ENCODE results near the gene C1orf50. TPM values are rescaled to one million over a fixed set of nuclear protein-coding genes. Genes with fewer than 3 reads are reported as not detected.

The C1orf50 gene
- total and polyA plus RNA-seq, 7 donors, result 2.2 to 6.9 (median 3.5) TPM

DNA sequence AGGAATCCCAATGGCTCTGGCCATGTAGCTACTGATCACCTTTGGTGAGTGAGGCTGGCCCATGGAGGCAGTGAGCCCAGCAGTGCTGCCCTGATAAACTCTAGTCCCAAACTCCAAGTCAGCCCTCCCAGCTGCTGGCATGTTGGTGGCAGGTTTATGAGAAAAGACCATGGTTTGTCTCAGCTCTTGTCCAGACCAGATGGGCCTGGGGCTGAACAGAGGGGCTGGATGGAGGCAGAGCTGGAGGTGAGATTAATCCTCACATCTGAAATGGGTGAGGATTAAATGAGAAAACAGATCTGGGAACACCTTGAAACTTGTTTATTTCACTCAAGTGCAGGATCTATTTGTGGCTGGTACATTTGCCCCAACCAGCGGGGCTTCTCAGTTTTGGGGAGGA, 21.0 kb downstream of the C1orf50 start:
- Histone ChIP-seq H3K9me3 (no peaks in the 10 kb centered on the region), H3K27ac (no peak overlapping the region), H3K36me3 (no peaks in the 10 kb centered on the region), H3K27me3 (no peaks in the 10 kb centered on the region), H3K4me1 (peaks cover 0 to 11% (median 11%) of the 10 kb centered on the region in 4 donors), H3K4me3 (no peak overlapping the region)
- intact Hi-C loops (cut with DNase I), result no loop called here
- TF ChIP-seq POLR2AphosphoS5 (IDR thresholded peaks at IDR 0.05), result no peak
- TF ChIP-seq POLR2A (IDR thresholded peaks at IDR 0.05), result no peak
- TF ChIP-seq, protein P1, sequence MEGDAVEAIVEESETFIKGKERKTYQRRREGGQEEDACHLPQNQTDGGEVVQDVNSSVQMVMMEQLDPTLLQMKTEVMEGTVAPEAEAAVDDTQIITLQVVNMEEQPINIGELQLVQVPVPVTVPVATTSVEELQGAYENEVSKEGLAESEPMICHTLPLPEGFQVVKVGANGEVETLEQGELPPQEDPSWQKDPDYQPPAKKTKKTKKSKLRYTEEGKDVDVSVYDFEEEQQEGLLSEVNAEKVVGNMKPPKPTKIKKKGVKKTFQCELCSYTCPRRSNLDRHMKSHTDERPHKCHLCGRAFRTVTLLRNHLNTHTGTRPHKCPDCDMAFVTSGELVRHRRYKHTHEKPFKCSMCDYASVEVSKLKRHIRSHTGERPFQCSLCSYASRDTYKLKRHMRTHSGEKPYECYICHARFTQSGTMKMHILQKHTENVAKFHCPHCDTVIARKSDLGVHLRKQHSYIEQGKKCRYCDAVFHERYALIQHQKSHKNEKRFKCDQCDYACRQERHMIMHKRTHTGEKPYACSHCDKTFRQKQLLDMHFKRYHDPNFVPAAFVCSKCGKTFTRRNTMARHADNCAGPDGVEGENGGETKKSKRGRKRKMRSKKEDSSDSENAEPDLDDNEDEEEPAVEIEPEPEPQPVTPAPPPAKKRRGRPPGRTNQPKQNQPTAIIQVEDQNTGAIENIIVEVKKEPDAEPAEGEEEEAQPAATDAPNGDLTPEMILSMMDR (IDR thresholded peaks at IDR 0.05), result no peak
- no peak for TF ChIP-seq EP300 (IDR thresholded peaks at IDR 0.05)
- DNase-seq, result no peak
- WGBS, 2 donors, result 99 to 100% methylated on average over 1 of the region's 1 CpG

- H3K27ac ChIP-seq, result peak overlapping the region in 1 of 4 donors; percentile 17
- intact Hi-C loops (cut with DNase I), result no loop called here
Observed at GRCh38 chr1:42793824-42794223, 26.8 kb downstream of the C1orf50 start.

DNA sequence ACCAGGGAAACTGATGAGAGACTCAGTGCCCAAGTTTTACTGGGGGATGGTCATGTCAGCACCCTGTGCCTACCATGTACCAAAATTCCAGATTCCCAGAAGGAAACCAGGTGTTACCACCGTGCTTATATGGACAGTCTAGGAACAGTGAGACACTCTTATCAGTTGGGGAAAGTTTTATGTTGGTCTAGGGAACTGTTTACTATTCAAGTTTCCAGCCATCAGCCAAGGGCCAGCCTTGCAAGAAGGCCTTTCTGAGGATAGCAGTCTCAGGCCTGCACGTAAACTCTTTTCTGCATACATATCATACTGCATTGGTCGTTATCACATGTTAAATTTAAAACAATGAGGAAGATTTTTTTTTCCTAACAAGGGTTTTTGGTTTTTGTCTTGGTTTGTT, 30.4 kb downstream of the C1orf50 start:
- Histone ChIP-seq H3K27me3 (no peaks in the 10 kb centered on the region), H3K4me3 (no peak overlapping the region), H3K9me3 (no peaks in the 10 kb centered on the region), H3K27ac (no peak overlapping the region), H3K36me3 (no peaks in the 10 kb centered on the region), H3K4me1 (no peaks in the 10 kb centered on the region)
- TF ChIP-seq POLR2A (IDR thresholded peaks at IDR 0.05) (no peak), POLR2AphosphoS5 (IDR thresholded peaks at IDR 0.05) (no peak), EP300 (IDR thresholded peaks at IDR 0.05) (no peak)
- TF ChIP-seq, protein P1 (IDR thresholded peaks at IDR 0.05), result no peak
- intact Hi-C loops (cut with DNase I), result no loop called here
- no peak for DNase-seq
- 60 to 81% methylated on average over 3 of the region's 3 CpGs for WGBS, 2 donors

More at GRCh38 chr1:42793824-42794223, 26.8 kb downstream of the C1orf50 start:
- no peaks in the 10 kb centered on the region for H3K4me1 ChIP-seq
- no peaks in the 10 kb centered on the region for H3K36me3 ChIP-seq
- H3K9me3 ChIP-seq, result no peaks in the 10 kb centered on the region
- WGBS, 2 donors, result 87 to 89% methylated on average over 2 of the region's 2 CpGs
- H3K27me3 ChIP-seq, result no peaks in the 10 kb centered on the region
- no peak for DNase-seq
- H3K4me3 ChIP-seq, result no peak overlapping the region
- TF ChIP-seq EP300 (IDR thresholded peaks at IDR 0.05) (no peak), POLR2A (IDR thresholded peaks at IDR 0.05) (no peak), POLR2AphosphoS5 (IDR thresholded peaks at IDR 0.05) (no peak)
- TF ChIP-seq, protein P1 (IDR thresholded peaks at IDR 0.05), result no peak

- Histone ChIP-seq H3K27ac (no peak overlapping the region), H3K4me3 (no peak overlapping the region), H3K9me3 (no peaks in the 10 kb centered on the region), H3K36me3 (no peaks in the 10 kb centered on the region), H3K27me3 (no peaks in the 10 kb centered on the region), H3K4me1 (no peaks in the 10 kb centered on the region)
- DNase-seq, result no peak
- 81 to 86% methylated on average over 5 of the region's 5 CpGs for WGBS, 2 donors
- TF ChIP-seq POLR2AphosphoS5 (IDR thresholded peaks at IDR 0.05), result no peak
- TF ChIP-seq, protein P1 (IDR thresholded peaks at IDR 0.05), result no peak
- no peak for TF ChIP-seq EP300 (IDR thresholded peaks at IDR 0.05)
- intact Hi-C loops (cut with DNase I), result no loop called here
Observed at GRCh38 chr1:42797979-42798378, 30.9 kb downstream of the C1orf50 start.

- no peak for TF ChIP-seq POLR2AphosphoS5 (IDR thresholded peaks at IDR 0.05)
- no peak for TF ChIP-seq EP300 (IDR thresholded peaks at IDR 0.05)
- TF ChIP-seq, protein P1 (IDR thresholded peaks at IDR 0.05), result no peak
- TF ChIP-seq POLR2A (IDR thresholded peaks at IDR 0.05), result no peak
- WGBS, 2 donors, result 86 to 89% methylated on average over 8 of the region's 8 CpGs
- intact Hi-C loops (cut with DNase I), result no loop called here
- Histone ChIP-seq H3K9me3 (no peaks in the 10 kb centered on the region), H3K4me1 (no peaks in the 10 kb centered on the region), H3K4me3 (no peak overlapping the region), H3K27ac (peak overlapping the region in 1 of 4 donors; percentile 28), H3K27me3 (no peaks in the 10 kb centered on the region), H3K36me3 (peaks cover 0 to 7% (median 0%) of the 10 kb centered on the region in 4 donors)
- no peak for DNase-seq
Observed at GRCh38 chr1:42801832-42802473, 34.9 kb downstream of the C1orf50 start.

Data from sigmoid colon (tissue), 7 donors.